Measurements from ENCODE around the gene IRF5.

Gene IRF5

GRCh38 chr7:128937647-128938543 lies at the start of gene IRF5 (continued):
- TF ChIP-seq GLIS2 (tag by site-specific recombination; IDR thresholded peaks at IDR 0.05) (peak; percentile 80), ZNF660 (tag by site-specific recombination; IDR thresholded peaks at IDR 0.05) (peak; percentile 11; the same call in 1 of the 2 replicates), ZBTB20 (tag by site-specific recombination; IDR thresholded peaks at IDR 0.05) (peak; percentile 90), ZFP69B (tag by site-specific recombination; IDR thresholded peaks at IDR 0.05) (peak; percentile 95), ZFHX2 (tag by site-specific recombination; conservative IDR thresholded peaks at IDR 0.05) (peak; percentile 42), ZNF341 (tag by site-specific recombination; IDR thresholded peaks at IDR 0.05; ENCODE audit: low read depth) (peak; percentile 82), ZNF423 (tag by site-specific recombination; IDR thresholded peaks at IDR 0.05) (peak; percentile 83), ZBTB11 (tag by site-specific recombination; conservative IDR thresholded peaks at IDR 0.05; ENCODE audit: low read depth) (peak; percentile 53; the same call in 1 of the 2 replicates), SCRT2 (tag by site-specific recombination; IDR thresholded peaks at IDR 0.05) (peak; percentile 67), OSR2 (tag by site-specific recombination; IDR thresholded peaks at IDR 0.05) (peak; percentile 10; the same call in 1 of the 2 replicates), ZBTB21 (tag by site-specific recombination; IDR thresholded peaks at IDR 0.05) (no peak), ZNF48 (tag by site-specific recombination; IDR thresholded peaks at IDR 0.05) (no peak), ZNF561 (tag by site-specific recombination; IDR thresholded peaks at IDR 0.05; ENCODE audit: borderline replicate concordance) (peak; percentile 68; the same call in 1 of the 2 replicates), ZNF391 (tag by site-specific recombination; IDR thresholded peaks at IDR 0.05; ENCODE audit: borderline replicate concordance, low read depth) (peak; percentile 19; the same call in 1 of the 2 replicates), ZIC2 (tag by site-specific recombination; IDR thresholded peaks at IDR 0.05) (peak; percentile 78), GLIS1 (tag by site-specific recombination; IDR thresholded peaks at IDR 0.05) (peak; percentile 41), HIC1 (tag by site-specific recombination; IDR thresholded peaks at IDR 0.05) (0 out of 2 replicates have a peak, but pooled peaks have one; percentile 3), KLF8 (tag by site-specific recombination; IDR thresholded peaks at IDR 0.05) (peak; percentile 29; the same call in 1 of the 2 replicates), ZBTB8A (tag by site-specific recombination; IDR thresholded peaks at IDR 0.05) (peak; percentile 81), ZNF132 (tag by site-specific recombination; IDR thresholded peaks at IDR 0.05; ENCODE audit: borderline replicate concordance) (no peak), ZNF837 (tag by site-specific recombination; IDR thresholded peaks at IDR 0.05) (no peak), SP2 (tag by site-specific recombination; IDR thresholded peaks at IDR 0.05) (peak; percentile 53), KLF1 (tag by site-specific recombination; IDR thresholded peaks at IDR 0.05) (peak; percentile 79), ZNF704 (tag by site-specific recombination; IDR thresholded peaks at IDR 0.05) (no peak), ZNF184 (tag by site-specific recombination; IDR thresholded peaks at IDR 0.05) (no peak)
- TF ChIP-seq, protein P1, sequence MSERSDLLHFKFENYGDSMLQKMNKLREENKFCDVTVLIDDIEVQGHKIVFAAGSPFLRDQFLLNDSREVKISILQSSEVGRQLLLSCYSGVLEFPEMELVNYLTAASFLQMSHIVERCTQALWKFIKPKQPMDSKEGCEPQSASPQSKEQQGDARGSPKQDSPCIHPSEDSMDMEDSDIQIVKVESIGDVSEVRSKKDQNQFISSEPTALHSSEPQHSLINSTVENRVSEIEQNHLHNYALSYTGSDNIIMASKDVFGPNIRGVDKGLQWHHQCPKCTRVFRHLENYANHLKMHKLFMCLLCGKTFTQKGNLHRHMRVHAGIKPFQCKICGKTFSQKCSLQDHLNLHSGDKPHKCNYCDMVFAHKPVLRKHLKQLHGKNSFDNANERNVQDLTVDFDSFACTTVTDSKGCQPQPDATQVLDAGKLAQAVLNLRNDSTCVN (tag by site-specific recombination; optimal IDR thresholded peaks at IDR 0.05) = peak; percentile 86

Measured in HEK293 (cell line).